GM12864 (cell line): ENCODE data around the gene PHOSPHO1.

ENCODE experiments used
- DNase-seq: peaks from one replicate; pipeline ENCODE4 v3.0.0-alpha.2; 2011; ENCODE audit warnings: low read depth
- H3K4me3 ChIP-seq: 2 replicates; pipeline ENCODE4 v1.5.1; 2011; ENCODE audit warnings: mild to moderate bottlenecking, low read depth, low read length, control low read depth
- CTCF ChIP-seq: IDR thresholded peaks from 2 replicates; pipeline ENCODE4 v1.5.1; 2011; ENCODE audit warnings: low read depth, mild to moderate bottlenecking, moderate library complexity, low read length, control low read depth, inconsistent platforms; ENCODE audit errors: missing control alignments

PHOSPHO1 gene

GRCh38 chr17:49224997-49225337 is 5.6 kb downstream of the PHOSPHO1 start:
- no peak for DNase-seq
- H3K4me3 ChIP-seq: no peak overlapping the region
- no peak for TF ChIP-seq CTCF

GRCh38 chr17:49224198-49224996 is 6.2 kb downstream of the PHOSPHO1 start:
- peak overlapping the region; percentile 6; the same call in 1 of the 2 replicates for H3K4me3 ChIP-seq
- no peak for DNase-seq
- TF ChIP-seq CTCF: no peak

- no peak for DNase-seq
- peak; percentile 96 for TF ChIP-seq CTCF
- H3K4me3 ChIP-seq: peak overlapping the region; percentile 6; the same call in 1 of the 2 replicates
These were observed 6.9 kb downstream of the PHOSPHO1 start for GRCh38 chr17:49223517-49224197.

GRCh38 chr17:49223168-49223516 is 7.4 kb downstream of the PHOSPHO1 start:
- H3K4me3 ChIP-seq: no peak overlapping the region
- DNase-seq: no peak
- TF ChIP-seq CTCF: no peak

- no peak overlapping the region for H3K4me3 ChIP-seq
- TF ChIP-seq CTCF: no peak
- no peak for DNase-seq
These were observed 10.6 kb downstream of the PHOSPHO1 start for GRCh38 chr17:49219987-49220386.

- TF ChIP-seq CTCF: peak; percentile 63
- DNase-seq: peak; percentile 46
- no peak overlapping the region for H3K4me3 ChIP-seq
These were observed 11.4 kb downstream of the PHOSPHO1 start for GRCh38 chr17:49218941-49219913.
